ENCODE results near the gene ULK4. TPM values are rescaled to one million over a fixed set of nuclear protein-coding genes. Genes with fewer than 3 reads are reported as not detected.
A peak's percentile ranks its signal among the peaks of the same experiment; 100 is the strongest.
"Not testable (repeated sequence)": the region's sequence is repeated elsewhere in the genome, so short reads cannot be mapped to it uniquely, and the experiment has no call there.

ULK4 gene
- total RNA-seq, 2 experiments from 2014 or later, result 9.5 to 10.8 TPM

GRCh38 chr3:41854956-41855355 is 106.9 kb downstream of the ULK4 start:
- ChIA-PET CTCF (no interaction called here), POLR2A (no interaction called here)
- no peak for DNase-seq
- Mint-ChIP-seq H3K4me3 (no peak overlapping the region), H3K9me3 (peaks cover 2% of the 10 kb centered on the region), H3K27ac (no peak overlapping the region), H3K4me1 (ENCODE audit: low read depth) (no peaks in the 10 kb centered on the region), H3K27me3 (no peaks in the 10 kb centered on the region), H3K36me3 (peaks cover 23% of the 10 kb centered on the region)
- intact Hi-C loops (cut with micrococcal nuclease), result no loop called here

DNA sequence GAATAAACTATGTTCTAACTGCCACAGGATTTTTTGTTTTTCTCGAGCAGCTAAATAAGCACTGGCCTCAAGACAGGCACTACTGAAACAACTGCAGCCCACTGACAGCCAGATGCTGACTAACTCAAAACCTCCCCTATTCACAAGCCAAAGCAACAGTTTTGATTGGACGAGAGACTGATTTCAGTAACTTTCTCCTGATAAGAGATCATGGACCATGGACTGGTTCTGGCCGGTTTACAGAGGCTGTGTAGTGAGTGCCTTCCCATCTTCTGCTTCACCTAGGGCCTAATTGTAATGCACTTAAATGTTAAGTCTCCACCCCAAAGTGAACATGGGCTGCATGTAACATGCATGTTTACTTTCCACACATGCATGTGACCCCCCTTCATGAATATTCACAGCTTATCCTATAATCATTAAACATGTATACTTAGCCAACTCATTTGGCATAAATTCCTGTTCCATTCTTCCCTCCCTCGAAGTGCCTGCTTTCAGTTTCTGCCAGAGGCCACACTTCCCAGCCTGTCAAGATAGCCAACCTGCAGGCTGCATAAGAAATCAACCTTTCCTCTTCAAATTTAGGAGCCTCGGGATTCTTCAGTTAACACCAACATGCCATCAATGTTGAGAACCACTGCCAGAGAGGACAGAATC is 108.2 kb downstream of the ULK4 start:
- Mint-ChIP-seq H3K9me3 (peaks cover 4% of the 10 kb centered on the region), H3K36me3 (peaks cover 16% of the 10 kb centered on the region), H3K27me3 (no peaks in the 10 kb centered on the region), H3K4me1 (ENCODE audit: low read depth) (peaks cover 9% of the 10 kb centered on the region), H3K27ac (no peak overlapping the region), H3K4me3 (no peak overlapping the region)
- ChIA-PET POLR2A (no interaction called here), CTCF (no interaction called here)
- no peak for DNase-seq
- intact Hi-C loops (cut with micrococcal nuclease), result no loop called here

GRCh38 chr3:41848753-41849574 is 112.9 kb downstream of the ULK4 start:
- Mint-ChIP-seq H3K9me3 (peaks cover 4% of the 10 kb centered on the region), H3K4me3 (no peak overlapping the region), H3K36me3 (peaks cover 11% of the 10 kb centered on the region), H3K27me3 (no peaks in the 10 kb centered on the region), H3K4me1 (ENCODE audit: low read depth) (peaks cover 25% of the 10 kb centered on the region), H3K27ac (no peak overlapping the region)
- intact Hi-C loops (cut with micrococcal nuclease), result no loop called here
- peak; percentile 38 for DNase-seq
- ChIA-PET CTCF (no interaction called here), POLR2A (no interaction called here)

DNA sequence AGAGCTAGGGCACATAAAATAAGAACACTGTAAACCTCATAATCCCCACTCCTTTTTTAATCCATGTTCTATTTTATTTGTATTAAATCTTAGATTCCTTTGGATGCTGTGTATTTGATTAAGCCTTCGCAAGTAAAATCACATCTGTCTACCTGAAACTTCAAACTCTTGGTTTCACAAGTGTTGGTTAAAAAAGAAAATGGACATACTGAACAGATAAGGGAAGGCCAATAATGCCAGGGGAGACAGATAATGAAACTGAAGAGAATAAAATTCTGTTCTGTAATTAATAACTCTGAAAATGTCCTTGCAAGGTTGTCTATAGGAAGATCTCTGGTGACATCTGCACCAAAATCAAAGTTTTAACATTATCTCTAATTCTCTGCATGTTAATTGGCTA is 114.2 kb downstream of the ULK4 start:
- DNase-seq, result no peak
- H3K4me1 Mint-ChIP-seq (ENCODE audit: low read depth), result peaks cover 25% of the 10 kb centered on the region
- H3K36me3 Mint-ChIP-seq, result peaks cover 18% of the 10 kb centered on the region
- intact Hi-C loops (cut with micrococcal nuclease), result loop anchor here (1.0 kb wide), 1 partner anchor 11 kb away; no protein-coding TSS in a partner anchor
- no peak overlapping the region for H3K4me3 Mint-ChIP-seq
- H3K27me3 Mint-ChIP-seq, result no peaks in the 10 kb centered on the region
- H3K27ac Mint-ChIP-seq, result no peak overlapping the region
- H3K9me3 Mint-ChIP-seq, result peaks cover 11% of the 10 kb centered on the region
- POLR2A ChIA-PET, result no interaction called here
- CTCF ChIA-PET, result no interaction called here

DNA sequence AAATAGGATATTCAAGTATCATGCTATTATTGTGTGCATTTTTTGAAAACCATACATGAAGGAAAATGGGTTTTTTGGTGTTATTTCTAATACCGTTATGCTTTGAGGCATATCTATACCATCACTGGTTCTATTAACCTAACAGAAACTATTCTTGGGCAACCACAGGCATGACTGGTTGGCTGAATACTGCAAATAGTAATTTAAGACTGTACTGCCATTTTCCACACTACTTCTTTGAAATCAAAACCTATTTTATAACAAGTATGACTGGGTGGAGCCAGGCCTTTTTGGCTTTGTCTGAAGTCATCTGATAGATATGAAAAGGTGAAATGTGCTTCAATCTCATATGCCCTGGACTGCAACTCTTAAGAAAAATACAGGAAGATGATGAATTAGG is 115.1 kb downstream of the ULK4 start:
- H3K4me3 Mint-ChIP-seq, result no peak overlapping the region
- peaks cover 25% of the 10 kb centered on the region for H3K4me1 Mint-ChIP-seq (ENCODE audit: low read depth)
- peaks cover 18% of the 10 kb centered on the region for H3K9me3 Mint-ChIP-seq
- H3K27me3 Mint-ChIP-seq, result no peaks in the 10 kb centered on the region
- no peak overlapping the region for H3K27ac Mint-ChIP-seq
- peaks cover 22% of the 10 kb centered on the region for H3K36me3 Mint-ChIP-seq
- CTCF ChIA-PET, result no interaction called here
- intact Hi-C loops (cut with micrococcal nuclease), result loop anchor here (1.0 kb wide), 1 partner anchor 11 kb away; no protein-coding TSS in a partner anchor
- POLR2A ChIA-PET, result no interaction called here
- no peak for DNase-seq

GRCh38 chr3:41845826-41846225 is 116.1 kb downstream of the ULK4 start:
- Mint-ChIP-seq H3K36me3 (peaks cover 24% of the 10 kb centered on the region), H3K27me3 (no peaks in the 10 kb centered on the region), H3K4me1 (ENCODE audit: low read depth) (peaks cover 25% of the 10 kb centered on the region), H3K4me3 (no peak overlapping the region), H3K27ac (no peak overlapping the region), H3K9me3 (peaks cover 21% of the 10 kb centered on the region)
- CTCF ChIA-PET, result interaction anchor here (0.6 kb wide), 1 partner anchor 796 kb away, joined by 4 read pairs; no protein-coding TSS in a partner anchor
- DNase-seq, result no peak
- intact Hi-C loops (cut with micrococcal nuclease), result no loop called here
- POLR2A ChIA-PET, result no interaction called here

DNA sequence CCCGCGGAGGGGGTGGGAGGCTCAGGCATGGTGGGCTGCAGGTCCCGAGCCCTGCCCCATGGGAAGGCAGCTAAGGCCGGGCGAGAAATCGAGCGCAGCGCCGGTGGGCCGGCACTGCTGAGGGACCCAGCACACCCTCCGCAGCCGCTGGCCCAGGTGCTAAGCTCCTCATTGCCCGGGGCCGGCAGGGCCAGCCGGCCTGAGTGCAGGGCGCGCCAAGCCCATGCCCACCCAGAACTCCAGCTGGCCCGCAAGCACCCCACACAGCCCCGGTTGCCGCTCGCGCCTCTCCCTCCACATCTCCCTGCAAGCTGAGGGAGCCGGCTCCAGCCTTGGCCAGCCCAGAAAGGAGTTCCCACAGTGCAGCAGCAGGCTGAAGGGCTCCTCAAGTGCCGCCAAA is 117.6 kb downstream of the ULK4 start:
- peaks cover 32% of the 10 kb centered on the region for H3K36me3 Mint-ChIP-seq
- intact Hi-C loops (cut with micrococcal nuclease); H3K27ac Mint-ChIP-seq; CTCF ChIA-PET; POLR2A ChIA-PET; DNase-seq; H3K4me3 Mint-ChIP-seq; H3K27me3 Mint-ChIP-seq: not testable (repeated sequence)
- H3K4me1 Mint-ChIP-seq (ENCODE audit: low read depth), result peaks cover 22% of the 10 kb centered on the region
- peaks cover 20% of the 10 kb centered on the region for H3K9me3 Mint-ChIP-seq

GRCh38 chr3:41840936-41841668 is 120.8 kb downstream of the ULK4 start:
- intact Hi-C loops (cut with micrococcal nuclease); H3K27me3 Mint-ChIP-seq; CTCF ChIA-PET; H3K27ac Mint-ChIP-seq; POLR2A ChIA-PET; DNase-seq; H3K4me3 Mint-ChIP-seq: not testable (repeated sequence)
- Mint-ChIP-seq H3K9me3 (peaks cover 18% of the 10 kb centered on the region), H3K4me1 (ENCODE audit: low read depth) (peaks cover 18% of the 10 kb centered on the region), H3K36me3 (peaks cover 32% of the 10 kb centered on the region)

DNA sequence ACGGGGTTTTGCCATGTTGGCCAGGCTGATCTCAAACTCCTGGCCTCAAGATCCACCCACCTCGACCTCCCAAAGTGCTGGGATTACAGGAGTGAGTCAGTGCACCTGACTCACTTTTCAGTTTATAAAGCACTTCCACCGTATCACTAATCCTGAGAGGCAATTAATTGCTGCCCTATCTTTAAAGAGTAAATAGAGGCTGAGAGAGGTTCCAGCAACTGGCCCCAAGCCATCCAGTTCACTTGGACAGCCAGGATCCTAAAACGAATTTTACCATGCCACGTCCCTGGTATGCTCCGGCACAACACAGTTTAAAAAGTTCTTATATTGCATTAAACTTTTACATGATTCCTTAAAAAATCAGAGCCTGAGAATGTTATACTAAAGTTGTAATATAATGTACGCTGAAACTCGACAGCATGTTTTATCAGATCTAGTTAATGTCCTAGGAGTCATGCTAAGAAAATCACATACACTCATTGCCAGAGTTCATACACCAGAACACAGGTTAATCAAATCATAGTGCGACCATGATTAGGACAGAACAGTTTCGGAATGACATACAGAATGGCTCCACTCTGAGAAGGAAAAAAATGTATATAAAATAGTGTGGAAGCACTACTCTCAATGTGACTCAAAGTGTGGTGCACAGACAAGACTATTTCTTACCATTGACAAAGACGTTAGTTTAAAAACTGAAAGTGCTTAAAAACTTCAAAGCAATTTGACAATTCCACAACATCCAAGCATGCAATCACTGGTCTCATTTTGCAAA is 125.4 kb downstream of the ULK4 start:
- H3K27ac Mint-ChIP-seq, result peak overlapping the region; percentile 64
- CTCF ChIA-PET, result no interaction called here
- peaks cover 14% of the 10 kb centered on the region for H3K9me3 Mint-ChIP-seq
- DNase-seq, result peak; percentile 36
- H3K4me1 Mint-ChIP-seq (ENCODE audit: low read depth), result peaks cover 17% of the 10 kb centered on the region
- POLR2A ChIA-PET, result no interaction called here
- peaks cover 1% of the 10 kb centered on the region for H3K27me3 Mint-ChIP-seq
- peaks cover 38% of the 10 kb centered on the region for H3K36me3 Mint-ChIP-seq
- intact Hi-C loops (cut with micrococcal nuclease), result loop anchor here (1.0 to 5.0 kb wide), 8 partner anchors 11 to 1499 kb away; partner anchors contain the start of gene ULK4
- no peak overlapping the region for H3K4me3 Mint-ChIP-seq

DNA sequence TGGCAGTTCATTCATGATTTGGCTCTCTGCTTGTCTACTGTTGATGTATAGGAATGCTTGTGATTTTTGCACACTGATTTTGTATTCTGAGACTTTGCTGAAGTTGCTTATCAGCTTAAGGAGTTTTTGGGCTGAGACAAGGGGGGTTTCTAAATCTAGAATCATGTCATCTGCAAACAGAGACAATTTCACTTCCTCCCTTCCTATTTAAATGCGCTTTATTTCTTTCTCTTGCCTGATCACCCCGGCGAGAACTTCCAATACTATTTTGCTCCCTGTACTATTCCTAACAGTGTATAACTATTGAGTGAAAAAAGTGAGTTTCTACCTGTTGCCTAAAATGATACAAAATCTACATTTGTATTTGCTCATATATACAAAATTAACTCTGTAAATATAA is 128.3 kb downstream of the ULK4 start:
- no peak overlapping the region for H3K4me3 Mint-ChIP-seq
- H3K4me1 Mint-ChIP-seq (ENCODE audit: low read depth), result peaks cover 17% of the 10 kb centered on the region
- ChIA-PET CTCF (no interaction called here), POLR2A (no interaction called here)
- no peak for DNase-seq
- intact Hi-C loops (cut with micrococcal nuclease), result no loop called here
- no peaks in the 10 kb centered on the region for H3K27me3 Mint-ChIP-seq
- H3K27ac Mint-ChIP-seq, result no peak overlapping the region
- H3K9me3 Mint-ChIP-seq, result peaks cover 17% of the 10 kb centered on the region
- peaks cover 37% of the 10 kb centered on the region for H3K36me3 Mint-ChIP-seq

- intact Hi-C loops (cut with micrococcal nuclease), result no loop called here
- POLR2A ChIA-PET, result no interaction called here
Observed at GRCh38 chr3:41819236-41819635, 142.7 kb downstream of the ULK4 start.

DNA sequence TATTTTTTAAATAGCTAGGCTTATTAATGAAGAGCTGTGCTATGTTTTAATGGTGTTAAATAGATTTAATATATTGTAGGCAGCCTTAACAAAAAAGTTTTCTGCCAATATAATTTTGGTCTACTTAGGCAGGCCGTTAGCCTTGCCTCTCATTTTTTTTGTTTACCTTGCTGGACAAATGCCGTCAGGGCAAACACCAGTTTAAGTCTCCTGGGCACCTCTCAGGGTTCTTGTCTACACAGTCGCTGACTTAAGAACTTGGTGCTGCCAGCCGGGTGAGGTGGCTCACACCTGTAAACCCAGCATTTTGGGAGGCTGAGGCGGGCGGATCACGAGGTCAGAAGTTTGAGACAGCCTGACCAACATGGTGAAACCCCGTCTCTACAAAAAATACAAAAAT is 153.3 kb downstream of the ULK4 start:
- intact Hi-C loops (cut with micrococcal nuclease), result no loop called here
- Mint-ChIP-seq H3K4me3 (no peak overlapping the region), H3K9me3 (peaks cover 4% of the 10 kb centered on the region), H3K4me1 (ENCODE audit: low read depth) (no peaks in the 10 kb centered on the region), H3K36me3 (peaks cover 12% of the 10 kb centered on the region), H3K27ac (no peak overlapping the region), H3K27me3 (no peaks in the 10 kb centered on the region)
- ChIA-PET CTCF (no interaction called here), POLR2A (no interaction called here)
- no peak for DNase-seq

More at GRCh38 chr3:41819236-41819635, 142.7 kb downstream of the ULK4 start:
- Mint-ChIP-seq H3K4me1 (ENCODE audit: low read depth) (no peaks in the 10 kb centered on the region), H3K27me3 (no peaks in the 10 kb centered on the region), H3K4me3 (no peak overlapping the region), H3K27ac (no peak overlapping the region), H3K9me3 (no peaks in the 10 kb centered on the region), H3K36me3 (peaks cover 12% of the 10 kb centered on the region)
- DNase-seq, result no peak
- CTCF ChIA-PET, result no interaction called here

Data from activated CD4-positive, alpha-beta memory T cell treated with anti-CD3 and anti-CD28 coated beads for 36 hours (primary cell).